Embryonic facial prominence (tissue), 1 donor: Measurements from ENCODE around the gene CAMP.
A peak's percentile ranks its signal among the peaks of the same experiment; 100 is the strongest.
"Not testable (repeated sequence)": the region's sequence is repeated elsewhere in the genome, so short reads cannot be mapped to it uniquely, and the experiment has no call there.

ENCODE experiments used
- DNase-seq: peaks from one replicate; pipeline ENCODE4 v3.0.0-alpha.2; 2016; ENCODE audit errors: extremely low spot score

Gene CAMP

DNA sequence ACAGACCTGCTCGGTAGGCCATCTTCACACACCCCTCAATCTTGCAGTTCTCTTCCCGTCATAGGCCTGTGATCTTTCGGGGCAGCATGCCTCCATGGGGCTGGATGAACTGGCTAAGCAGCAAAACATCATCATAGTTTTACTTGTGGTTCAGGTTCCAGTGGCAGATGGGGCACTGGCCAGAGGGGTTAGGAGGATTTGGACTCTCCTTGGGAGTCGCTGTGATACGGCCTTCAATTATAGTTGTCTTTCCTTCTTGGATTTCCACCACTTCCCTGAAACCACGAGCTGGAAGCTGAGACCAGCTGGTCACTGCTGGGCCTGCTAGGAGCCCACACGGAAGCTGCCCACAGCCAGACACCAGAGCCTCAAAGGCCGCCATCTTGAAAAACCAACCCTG is 33.3 kb downstream of the CAMP start:
- no peak for DNase-seq

DNA sequence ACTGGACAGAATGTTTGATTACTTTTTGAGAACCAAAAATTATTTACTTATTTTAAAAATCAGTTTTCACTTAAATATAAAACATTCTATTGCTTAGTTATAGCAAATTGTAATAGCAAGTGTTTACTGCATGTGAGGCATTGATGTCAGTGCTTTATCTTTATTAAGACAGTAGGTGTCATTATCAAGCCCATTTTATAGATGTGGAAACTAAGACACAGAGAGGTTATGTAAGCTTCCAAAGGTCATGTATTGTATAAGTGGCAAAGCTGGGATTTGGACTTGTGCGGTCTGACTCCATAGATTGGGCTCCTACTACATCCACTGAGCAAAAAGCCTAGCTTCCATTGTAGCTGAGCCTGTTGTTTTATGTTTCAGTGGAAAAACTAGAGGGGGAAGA is 35.2 kb downstream of the CAMP start:
- no peak for DNase-seq

DNA sequence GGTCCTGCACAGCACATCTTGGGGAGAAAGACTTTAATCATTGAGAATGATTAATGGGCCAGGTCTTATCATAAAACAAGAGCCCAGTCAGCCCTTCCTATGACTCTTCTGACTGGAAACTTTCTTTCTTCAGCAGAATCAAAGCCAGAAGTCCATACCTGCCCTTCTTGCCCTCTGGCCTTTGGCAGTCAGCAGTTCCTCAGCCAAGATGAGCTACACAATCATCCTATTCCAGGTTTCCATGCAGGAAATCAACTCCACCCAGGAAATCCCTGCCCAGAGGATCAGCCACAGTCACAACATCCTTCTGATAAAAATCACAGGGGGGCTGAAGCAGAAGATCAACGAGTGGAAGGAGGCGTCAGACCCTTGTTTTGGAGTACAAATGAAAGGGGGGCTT is 44.5 kb downstream of the CAMP start:
- no peak for DNase-seq

DNA sequence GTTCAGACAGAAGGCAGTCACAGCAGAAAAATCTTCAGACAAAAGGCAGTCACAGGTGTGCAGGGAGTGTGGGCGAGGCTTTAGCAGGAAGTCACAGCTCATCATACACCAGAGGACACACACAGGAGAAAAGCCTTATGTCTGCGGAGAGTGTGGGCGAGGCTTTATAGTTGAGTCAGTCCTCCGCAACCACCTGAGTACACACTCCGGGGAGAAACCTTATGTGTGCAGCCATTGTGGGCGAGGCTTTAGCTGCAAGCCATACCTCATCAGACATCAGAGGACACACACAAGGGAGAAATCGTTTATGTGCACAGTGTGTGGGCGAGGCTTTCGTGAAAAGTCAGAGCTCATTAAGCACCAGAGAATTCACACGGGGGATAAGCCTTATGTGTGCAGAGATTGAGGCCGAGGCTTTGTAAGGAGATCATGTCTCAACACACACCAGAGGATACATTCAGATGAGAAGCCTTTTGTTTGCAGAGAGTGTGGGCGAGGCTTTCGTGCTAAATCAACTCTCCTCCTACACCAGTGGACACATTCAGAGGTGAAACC is 45.2 kb downstream of the CAMP start:
- DNase-seq: peak; percentile 11

DNA sequence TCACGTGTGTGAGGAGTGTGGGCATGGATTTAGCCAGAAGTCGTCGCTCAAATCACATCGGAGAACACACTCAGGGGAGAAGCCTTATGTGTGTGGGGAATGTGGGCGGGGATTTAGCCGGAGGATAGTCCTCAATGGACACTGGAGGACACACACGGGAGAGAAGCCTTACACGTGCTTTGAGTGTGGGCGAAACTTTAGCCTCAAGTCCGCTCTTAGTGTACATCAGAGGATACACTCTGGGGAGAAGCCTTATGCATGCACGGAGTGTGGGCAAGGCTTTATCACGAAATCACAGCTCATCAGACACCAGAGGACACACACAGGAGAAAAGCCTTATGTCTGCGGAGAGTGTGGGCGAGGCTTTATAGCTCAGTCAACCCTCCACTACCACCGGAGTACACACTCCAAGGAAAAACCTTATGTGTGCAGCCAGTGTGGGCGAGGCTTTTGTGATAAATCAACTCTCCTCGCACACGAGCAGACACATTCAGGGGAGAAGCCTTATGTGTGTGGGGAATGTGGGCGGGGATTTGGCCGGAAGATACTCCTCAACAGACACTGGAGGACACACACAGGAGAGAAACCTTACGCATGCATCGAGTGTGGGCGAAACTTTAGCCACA is 45.8 kb downstream of the CAMP start:
- DNase-seq: no peak

DNA sequence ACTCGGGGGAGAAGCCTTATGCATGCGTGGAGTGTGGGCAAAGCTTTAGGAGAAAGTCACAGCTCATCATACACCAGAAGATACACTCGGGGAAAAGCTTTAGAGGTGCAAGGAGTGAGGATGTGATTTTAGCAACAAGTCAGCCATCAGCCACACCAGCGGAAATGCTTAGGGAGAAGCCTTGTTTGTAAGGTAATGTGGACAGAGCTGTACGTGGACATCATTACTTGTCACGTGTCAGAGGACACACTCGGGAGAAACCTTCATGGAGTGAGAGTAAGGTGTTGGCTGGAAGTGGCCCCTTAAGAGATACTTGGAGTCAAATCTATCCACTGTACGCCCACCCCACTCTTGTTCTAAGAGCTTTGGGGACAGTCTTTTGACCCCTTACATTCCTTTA is 46.3 kb downstream of the CAMP start:
- no peak for DNase-seq

DNA sequence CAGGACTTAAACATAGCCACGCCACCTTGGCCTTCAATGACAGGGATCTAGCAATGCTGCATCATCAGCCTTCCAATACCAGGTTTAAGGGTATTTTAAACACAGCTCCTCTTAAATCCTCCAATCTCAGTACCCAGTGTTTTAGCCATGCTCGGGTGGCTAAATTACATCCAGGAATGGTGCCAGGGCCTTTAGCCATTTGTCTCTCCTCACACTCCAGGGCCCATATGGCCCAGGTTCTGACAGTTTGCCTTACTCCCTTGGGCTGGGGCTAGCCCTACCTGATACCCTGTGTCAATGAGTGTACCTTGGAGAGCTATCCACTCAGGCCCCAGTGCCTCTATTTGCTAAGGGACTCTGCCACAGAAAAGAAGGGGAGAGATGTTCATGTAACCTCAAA is 47.0 kb downstream of the CAMP start:
- no peak for DNase-seq

DNA sequence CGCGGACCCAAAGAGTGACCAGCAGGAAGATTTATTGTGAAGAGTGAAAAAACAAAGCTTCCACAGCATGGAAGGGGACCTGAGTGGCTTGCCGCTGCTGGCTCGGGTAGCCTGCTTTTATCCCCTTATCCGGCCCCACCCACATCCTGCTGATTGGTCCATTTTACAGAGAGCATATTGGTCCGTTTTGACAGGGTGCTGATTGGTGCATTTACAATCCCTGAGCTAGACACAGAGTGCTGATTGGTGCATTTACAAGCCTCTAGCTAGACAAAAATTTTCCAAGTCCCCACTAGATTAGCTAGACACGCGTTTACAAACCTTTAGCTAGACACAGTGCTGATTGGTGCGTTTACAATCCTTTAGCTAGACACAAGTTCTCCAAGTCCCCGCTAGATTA is 47.9 kb downstream of the CAMP start:
- not testable (repeated sequence) for DNase-seq

DNA sequence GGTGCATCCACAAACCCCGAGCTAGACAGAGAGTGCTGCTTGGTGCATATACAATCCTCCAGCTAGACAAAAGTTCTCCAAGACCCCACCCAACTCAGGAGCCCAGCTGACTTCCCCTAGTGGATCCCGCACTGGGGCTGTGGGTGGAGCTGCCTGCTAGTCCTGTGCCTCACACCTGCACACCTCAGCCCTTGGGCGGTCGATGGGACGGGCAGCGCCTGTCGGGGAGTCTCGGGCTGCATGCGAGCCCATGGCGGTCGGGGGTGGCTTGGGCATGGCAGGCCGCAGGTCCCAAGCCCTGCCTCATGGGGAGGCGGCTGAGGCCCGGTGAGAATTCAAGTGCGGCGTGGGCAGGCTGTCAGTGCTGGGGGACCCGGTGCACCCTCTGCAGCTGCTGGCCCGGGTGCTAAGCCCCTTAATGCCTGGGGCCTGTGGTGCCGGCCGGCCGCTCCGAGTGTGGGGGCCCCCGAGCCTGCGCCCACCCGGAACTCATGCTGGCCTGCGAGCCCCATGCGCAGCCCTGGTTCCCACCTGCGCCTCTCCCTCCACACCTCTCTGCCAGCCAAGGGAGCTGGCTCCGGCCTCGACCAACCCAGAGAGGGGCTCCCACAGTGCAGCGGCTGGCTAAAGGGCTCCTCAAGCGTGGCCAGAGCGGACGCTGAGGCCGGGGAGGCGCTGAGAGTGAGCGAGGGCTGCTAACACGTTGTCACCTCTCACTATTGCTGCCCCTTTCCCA is 48.6 kb downstream of the CAMP start:
- no peak for DNase-seq

DNA sequence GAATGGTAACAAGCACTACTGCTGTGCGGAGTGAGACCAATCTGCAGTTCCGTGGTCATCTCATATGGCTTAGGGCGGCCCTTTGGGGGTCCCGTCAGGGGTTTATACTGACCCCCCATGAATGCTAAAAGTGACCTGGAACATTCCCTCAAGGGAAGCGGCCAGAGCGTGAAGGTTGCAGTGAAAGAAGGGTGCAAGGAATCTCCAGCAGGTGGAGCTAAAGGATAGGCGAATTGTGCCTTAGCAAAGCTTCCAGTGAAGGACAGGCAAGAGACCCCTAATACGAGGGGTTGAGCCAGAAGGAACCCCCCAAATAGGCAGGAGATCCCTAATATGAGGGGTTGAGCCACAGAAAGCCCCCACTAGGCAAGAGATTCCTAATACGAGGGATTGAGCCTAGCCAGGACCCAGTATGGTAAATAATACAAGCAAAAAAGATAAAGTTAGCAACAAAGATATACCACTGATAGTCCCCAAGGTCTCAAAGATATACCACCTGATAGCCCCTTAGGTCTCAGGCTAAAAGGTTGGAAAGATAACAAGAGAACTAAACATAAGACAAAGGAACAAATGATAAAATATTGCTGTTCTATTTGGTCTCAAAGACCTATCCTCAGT is 50.4 kb downstream of the CAMP start:
- DNase-seq: peak; percentile 13

DNA sequence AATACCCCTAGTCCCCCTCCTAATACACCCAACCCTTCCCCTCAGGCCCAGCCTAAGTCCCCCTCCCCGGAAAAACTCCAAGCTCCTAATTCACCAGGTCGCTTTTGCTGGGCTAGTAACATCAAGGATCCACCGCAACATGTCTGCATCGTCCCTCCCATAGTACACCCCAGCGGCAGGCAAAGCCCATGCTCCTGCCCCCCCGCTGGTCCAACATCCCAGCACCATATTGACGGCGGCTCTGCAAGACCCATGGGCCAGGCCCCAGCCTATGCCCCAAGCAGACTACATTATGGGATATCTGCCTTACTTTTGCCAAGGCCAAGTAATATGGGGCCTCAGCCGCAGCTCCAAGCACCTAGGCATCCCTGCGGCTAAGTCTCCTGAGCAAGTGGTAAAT is 51.2 kb downstream of the CAMP start:
- DNase-seq: no peak
